ENCODE measurements around the gene KCNAB1. TPM values are rescaled to one million over a fixed set of nuclear protein-coding genes. Genes with fewer than 3 reads are reported as not detected.

Gene KCNAB1
- total RNA-seq, 2 experiments from 2014 or later = not detected

DNA sequence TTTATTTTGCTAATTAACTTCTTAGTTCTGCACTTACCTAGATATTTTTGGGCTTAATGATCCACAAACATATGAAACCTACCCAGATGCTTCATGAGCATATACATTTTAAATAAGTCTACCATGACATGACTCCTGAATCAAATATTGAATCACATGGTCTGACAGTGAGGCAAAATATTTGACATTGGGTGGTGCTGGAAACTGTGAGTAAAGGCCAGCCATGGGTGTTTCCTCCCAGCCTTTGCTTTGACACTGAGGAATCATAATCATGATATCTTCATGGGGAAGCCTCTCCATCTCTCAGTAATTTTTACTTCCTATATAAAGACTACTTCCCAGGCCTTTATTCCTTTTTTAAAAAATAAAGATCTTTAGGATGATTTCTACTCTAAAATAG lies 457.4 kb downstream of the KCNAB1 start:
- Histone ChIP-seq H3K9me3 (ENCODE audit: low read length) (no peaks in the 10 kb centered on the region), H3K79me2 (ENCODE audit: insufficient read depth, low read depth, low read length) (no peaks in the 10 kb centered on the region), H3K4me3 (ENCODE audit: low read depth, low read length, poor library complexity, severe bottlenecking) (no peak overlapping the region), H3K36me3 (ENCODE audit: insufficient read depth, low read length) (no peaks in the 10 kb centered on the region), H2AFZ (ENCODE audit: low read length) (no peak overlapping the region), H3K4me2 (ENCODE audit: low read length) (no peak overlapping the region), H3K27ac (ENCODE audit: low read depth, low read length, poor library complexity, severe bottlenecking) (no peak overlapping the region), H4K20me1 (ENCODE audit: insufficient read depth, low read length) (no peaks in the 10 kb centered on the region), H3K9me2 (ENCODE audit: insufficient read depth, low read length) (no peaks in the 10 kb centered on the region; the same call in 1 of the 2 replicates), H3K4me1 (ENCODE audit: insufficient read depth, low read length, poor library complexity, severe bottlenecking) (peaks cover 3% of the 10 kb centered on the region)
- DNase-seq (ENCODE audit: low spot score) = no peak
- ChIA-PET POLR2A (interaction anchor here (1.6 to 3.5 kb wide), 2 partner anchors 10 to 23 kb away, joined by 7 to 13 read pairs; partner anchors contain the start of gene SSR3), CTCF (ENCODE audit: unreplicated experiment) (no interaction called here)
- intact Hi-C loops (cut with micrococcal nuclease; ENCODE audit: unreplicated experiment) = no loop called here
- BruUV-seq (replicated peaks) = no TSS peak
- TF ChIP-seq, protein P1, sequence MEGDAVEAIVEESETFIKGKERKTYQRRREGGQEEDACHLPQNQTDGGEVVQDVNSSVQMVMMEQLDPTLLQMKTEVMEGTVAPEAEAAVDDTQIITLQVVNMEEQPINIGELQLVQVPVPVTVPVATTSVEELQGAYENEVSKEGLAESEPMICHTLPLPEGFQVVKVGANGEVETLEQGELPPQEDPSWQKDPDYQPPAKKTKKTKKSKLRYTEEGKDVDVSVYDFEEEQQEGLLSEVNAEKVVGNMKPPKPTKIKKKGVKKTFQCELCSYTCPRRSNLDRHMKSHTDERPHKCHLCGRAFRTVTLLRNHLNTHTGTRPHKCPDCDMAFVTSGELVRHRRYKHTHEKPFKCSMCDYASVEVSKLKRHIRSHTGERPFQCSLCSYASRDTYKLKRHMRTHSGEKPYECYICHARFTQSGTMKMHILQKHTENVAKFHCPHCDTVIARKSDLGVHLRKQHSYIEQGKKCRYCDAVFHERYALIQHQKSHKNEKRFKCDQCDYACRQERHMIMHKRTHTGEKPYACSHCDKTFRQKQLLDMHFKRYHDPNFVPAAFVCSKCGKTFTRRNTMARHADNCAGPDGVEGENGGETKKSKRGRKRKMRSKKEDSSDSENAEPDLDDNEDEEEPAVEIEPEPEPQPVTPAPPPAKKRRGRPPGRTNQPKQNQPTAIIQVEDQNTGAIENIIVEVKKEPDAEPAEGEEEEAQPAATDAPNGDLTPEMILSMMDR (conservative IDR thresholded peaks at IDR 0.05; ENCODE audit: low read length) = no peak
- TF ChIP-seq EZH2phosphoT487 (IDR thresholded peaks at IDR 0.05; ENCODE audit: borderline replicate concordance, low read depth, low read length) = no peak

DNA sequence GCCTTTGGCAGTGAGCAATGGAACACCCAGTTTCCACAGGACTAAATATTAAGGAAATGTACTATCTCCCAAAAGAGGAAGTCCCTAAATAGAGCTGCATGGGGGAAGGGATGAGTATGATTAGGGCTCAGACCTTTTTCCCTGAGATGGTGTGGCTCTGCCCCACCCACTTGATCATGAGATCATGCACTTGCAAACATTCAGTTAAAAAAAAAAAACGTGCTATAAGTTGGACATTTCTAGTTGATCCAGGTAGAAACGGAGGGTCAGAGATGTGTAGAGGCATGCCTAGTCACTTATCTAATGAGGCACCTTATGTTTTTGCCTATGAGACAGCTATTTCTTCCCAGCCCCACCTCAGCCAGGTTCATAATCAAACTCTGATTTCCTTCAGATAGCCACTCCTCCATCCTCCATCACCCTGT lies 459.1 kb downstream of the KCNAB1 start:
- H3K36me3 ChIP-seq (ENCODE audit: insufficient read depth, low read length) = no peaks in the 10 kb centered on the region
- no TSS peak for BruUV-seq (replicated peaks)
- H3K9me3 ChIP-seq (ENCODE audit: low read length) = no peaks in the 10 kb centered on the region
- peak overlapping the region; percentile 75; the same call in 1 of the 2 replicates for H2AFZ ChIP-seq (ENCODE audit: low read length)
- peaks cover 3% of the 10 kb centered on the region for H3K4me1 ChIP-seq (ENCODE audit: insufficient read depth, low read length, poor library complexity, severe bottlenecking)
- H3K9me2 ChIP-seq (ENCODE audit: insufficient read depth, low read length) = no peaks in the 10 kb centered on the region
- no peak overlapping the region for H3K4me2 ChIP-seq (ENCODE audit: low read length)
- no peaks in the 10 kb centered on the region for H4K20me1 ChIP-seq (ENCODE audit: insufficient read depth, low read length)
- no peak overlapping the region for H3K4me3 ChIP-seq (ENCODE audit: low read depth, low read length, poor library complexity, severe bottlenecking)
- TF ChIP-seq, protein P1 (conservative IDR thresholded peaks at IDR 0.05; ENCODE audit: low read length) = no peak
- no peak for TF ChIP-seq EZH2phosphoT487 (IDR thresholded peaks at IDR 0.05; ENCODE audit: borderline replicate concordance, low read depth, low read length)
- DNase-seq (ENCODE audit: low spot score) = no peak
- no peak overlapping the region for H3K27ac ChIP-seq (ENCODE audit: low read depth, low read length, poor library complexity, severe bottlenecking)
- ChIA-PET POLR2A (interaction anchor here (1.0 to 3.5 kb wide), 2 partner anchors 20 to 24 kb away, joined by 5 to 13 read pairs; partner anchors contain the start of gene SSR3), CTCF (ENCODE audit: unreplicated experiment) (no interaction called here)
- intact Hi-C loops (cut with micrococcal nuclease; ENCODE audit: unreplicated experiment) = no loop called here
- H3K79me2 ChIP-seq (ENCODE audit: insufficient read depth, low read depth, low read length) = no peaks in the 10 kb centered on the region

DNA sequence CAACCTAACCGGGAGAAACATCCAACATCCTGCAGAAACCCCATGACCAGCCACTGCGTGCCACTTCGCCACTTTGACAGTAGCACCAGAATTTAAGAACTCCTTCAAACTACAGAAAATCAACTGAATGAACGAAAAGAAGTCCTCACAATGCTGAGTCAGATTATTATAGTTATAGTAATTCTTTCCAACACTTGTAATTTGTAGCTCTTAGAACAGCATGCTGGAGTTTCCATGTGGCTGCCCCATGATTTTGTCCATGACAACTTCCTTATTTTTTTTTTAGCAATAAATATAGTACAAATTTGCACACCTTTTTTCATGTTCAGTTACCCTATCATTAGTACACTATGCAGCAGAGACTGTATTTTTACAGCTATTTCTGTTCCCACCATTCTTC lies 460.7 kb downstream of the KCNAB1 start:
- H3K9me2 ChIP-seq (ENCODE audit: insufficient read depth, low read length) = no peaks in the 10 kb centered on the region
- peaks cover 3% of the 10 kb centered on the region for H3K4me1 ChIP-seq (ENCODE audit: insufficient read depth, low read length, poor library complexity, severe bottlenecking)
- H3K79me2 ChIP-seq (ENCODE audit: insufficient read depth, low read depth, low read length) = no peaks in the 10 kb centered on the region
- no peaks in the 10 kb centered on the region for H4K20me1 ChIP-seq (ENCODE audit: insufficient read depth, low read length)
- ChIA-PET POLR2A (interaction anchor here (0.6 kb wide), 1 partner anchor 505 kb away, joined by 3 read pairs; no protein-coding TSS in a partner anchor), CTCF (ENCODE audit: unreplicated experiment) (no interaction called here)
- no peak overlapping the region for H2AFZ ChIP-seq (ENCODE audit: low read length)
- DNase-seq (ENCODE audit: low spot score) = no peak
- no TSS peak for BruUV-seq (replicated peaks)
- TF ChIP-seq, protein P1 (conservative IDR thresholded peaks at IDR 0.05; ENCODE audit: low read length) = no peak
- TF ChIP-seq EZH2phosphoT487 (IDR thresholded peaks at IDR 0.05; ENCODE audit: borderline replicate concordance, low read depth, low read length) = no peak
- no peaks in the 10 kb centered on the region for H3K9me3 ChIP-seq (ENCODE audit: low read length)
- intact Hi-C loops (cut with micrococcal nuclease; ENCODE audit: unreplicated experiment) = no loop called here
- no peak overlapping the region for H3K4me2 ChIP-seq (ENCODE audit: low read length)
- no peaks in the 10 kb centered on the region for H3K36me3 ChIP-seq (ENCODE audit: insufficient read depth, low read length)
- no peak overlapping the region for H3K4me3 ChIP-seq (ENCODE audit: low read depth, low read length, poor library complexity, severe bottlenecking)
- no peak overlapping the region for H3K27ac ChIP-seq (ENCODE audit: low read depth, low read length, poor library complexity, severe bottlenecking)

Data from OCI-LY7 (cell line).